ENCODE results near the gene PXDN.
"Not testable (repeated sequence)": the region's sequence is repeated elsewhere in the genome, so short reads cannot be mapped to it uniquely, and the experiment has no call there.

GRCh38 chr2:1724351-1724750 lies 20.0 kb downstream of the PXDN start:
- not testable (repeated sequence) for TF ChIP-seq TEAD4 (CRISPR knock-in tag; IDR thresholded peaks at IDR 0.05); CTCF (IDR thresholded peaks at IDR 0.05); E2F4 (CRISPR knock-in tag; IDR thresholded peaks at IDR 0.05; ENCODE audit: borderline replicate concordance, low read depth); FOXJ3 (CRISPR knock-in tag; IDR thresholded peaks at IDR 0.05; ENCODE audit: borderline replicate concordance); PREB (CRISPR knock-in tag; IDR thresholded peaks at IDR 0.05; ENCODE audit: borderline replicate concordance); NFYB (CRISPR knock-in tag; conservative IDR thresholded peaks at IDR 0.05; ENCODE audit: low read depth); USF1 (CRISPR knock-in tag; IDR thresholded peaks at IDR 0.05); ELF4 (CRISPR knock-in tag; IDR thresholded peaks at IDR 0.05; ENCODE audit: low read depth); SP1 (CRISPR knock-in tag; conservative IDR thresholded peaks at IDR 0.05)
